ENCODE results near the gene POLR3GL.

GRCh38 chr1:145961425-145962156 is 2.9 kb upstream of the POLR3GL start:
- TF ChIP-seq POLR2A (IDR thresholded peaks at IDR 0.05; ENCODE audit: low read depth, low read length): no peak
- no peak for TF ChIP-seq POLR2AphosphoS5 (IDR thresholded peaks at IDR 0.05; ENCODE audit: low read depth, low read length)
